H9 (cell line): ENCODE results near the gene TMEM273. TPM values are rescaled to one million over a fixed set of nuclear protein-coding genes. Genes with fewer than 3 reads are reported as not detected.

Source experiments
- DNase-seq: peaks from one replicate; pipeline ENCODE4 v3.0.0-alpha.2; 2017
- H2AFZ ChIP-seq: one replicate; pipeline ENCODE4 v1.6.1; 2013; ENCODE audit warnings: mild to moderate bottlenecking, low read length, control low read depth, moderate library complexity
- H2AK5ac ChIP-seq: 2 replicates; pipeline ENCODE4 v1.6.1; 2013; ENCODE audit warnings: low read length, control low read depth, mixed read lengths; ENCODE audit not compliant: insufficient read length
- H2BK120ac ChIP-seq: one replicate; pipeline ENCODE4 v1.6.1; 2013; ENCODE audit warnings: low read depth, mild to moderate bottlenecking, low read length, control low read depth, inconsistent platforms; ENCODE audit not compliant: poor library complexity, severe bottlenecking
- H2BK12ac ChIP-seq: 2 replicates; pipeline ENCODE4 v1.6.1; 2013; ENCODE audit warnings: low read length, control low read depth, mixed read lengths, low read depth; ENCODE audit not compliant: insufficient read length
- H2BK15ac ChIP-seq: 2 replicates; pipeline ENCODE4 v1.6.1; 2013; ENCODE audit warnings: low read depth, low read length, control low read depth
- H2BK20ac ChIP-seq: one replicate; pipeline ENCODE4 v1.6.1; 2013; ENCODE audit warnings: low read depth, mild to moderate bottlenecking, low read length, control low read depth, inconsistent platforms; ENCODE audit not compliant: poor library complexity, severe bottlenecking
- H2BK5ac ChIP-seq: 2 replicates; pipeline ENCODE4 v1.6.1; 2013; ENCODE audit warnings: low read length, control low read depth, mixed read lengths; ENCODE audit not compliant: insufficient read length
- H3K14ac ChIP-seq: 2 replicates; pipeline ENCODE4 v1.6.1; 2013; ENCODE audit warnings: low read length, control low read depth; ENCODE audit not compliant: insufficient read depth
- H3K18ac ChIP-seq: 2 replicates; pipeline ENCODE4 v1.6.1; 2013; ENCODE audit warnings: low read depth, mild to moderate bottlenecking, mixed read lengths, low read length, control low read depth; ENCODE audit not compliant: insufficient read length
- H3K23ac ChIP-seq: 2 replicates; pipeline ENCODE4 v1.6.1; 2013; ENCODE audit warnings: low read length, control low read depth, mixed read lengths, low read depth; ENCODE audit not compliant: insufficient read length
- H3K23me2 ChIP-seq: 2 replicates; pipeline ENCODE4 v1.6.1; 2013; ENCODE audit warnings: low read depth, mild to moderate bottlenecking, mixed read lengths, low read length, control low read depth; ENCODE audit not compliant: insufficient read length, poor library complexity, severe bottlenecking
- H3K27ac ChIP-seq: 2 replicates; pipeline ENCODE4 v1.5.1; 2013; ENCODE audit warnings: low read length, control low read depth, mixed read lengths, low read depth; ENCODE audit not compliant: insufficient read length
- H3K27me3 ChIP-seq: 2 replicates; pipeline ENCODE4 v1.6.1; 2013; ENCODE audit warnings: low read length, control low read depth, inconsistent platforms; ENCODE audit not compliant: insufficient read depth
- H3K4ac ChIP-seq: 2 replicates; pipeline ENCODE4 v1.6.1; 2013; ENCODE audit warnings: low read depth, mild to moderate bottlenecking, control low read depth, inconsistent platforms, low read length, moderate library complexity
- H3K4me1 ChIP-seq: 2 replicates; pipeline ENCODE4 v1.6.1; 2013; ENCODE audit warnings: low read length, control low read depth, inconsistent platforms; ENCODE audit not compliant: insufficient read depth
- H3K4me2 ChIP-seq: 2 replicates; pipeline ENCODE4 v1.6.1; 2013; ENCODE audit warnings: low read length, control low read depth, mixed read lengths; ENCODE audit not compliant: insufficient read length, insufficient read depth
- H3K56ac ChIP-seq: 2 replicates; pipeline ENCODE4 v1.6.1; 2013; ENCODE audit warnings: low read depth, mild to moderate bottlenecking, mixed read lengths, low read length, control low read depth; ENCODE audit not compliant: insufficient read length
- H3K79me1 ChIP-seq: 2 replicates; pipeline ENCODE4 v1.6.1; 2013; ENCODE audit warnings: low read depth, mild to moderate bottlenecking, moderate library complexity, low read length, control low read depth, inconsistent platforms; ENCODE audit not compliant: insufficient read depth, poor library complexity, severe bottlenecking
- H3K79me2 ChIP-seq: 2 replicates; pipeline ENCODE4 v1.6.1; 2013; ENCODE audit warnings: low read length, control low read depth, inconsistent platforms; ENCODE audit not compliant: insufficient read depth
- H3K9ac ChIP-seq: 2 replicates; pipeline ENCODE4 v1.6.1; 2013; ENCODE audit warnings: low read length, control low read depth, mixed read lengths; ENCODE audit not compliant: insufficient read length; ENCODE audit errors: extremely low read depth
- H3K9me3 ChIP-seq: one replicate; pipeline ENCODE4 v1.6.1; 2013; ENCODE audit warnings: low read depth, low read length, inconsistent platforms; ENCODE audit not compliant: control insufficient read depth
- H3T11ph ChIP-seq: one replicate; pipeline ENCODE4 v1.6.1; 2013; ENCODE audit warnings: mild to moderate bottlenecking, low read length, control low read depth, inconsistent platforms
- H4K20me1 ChIP-seq: one replicate; pipeline ENCODE4 v1.6.1; 2013; ENCODE audit not compliant: control insufficient read depth, insufficient read length, insufficient read depth
- H4K5ac ChIP-seq: 2 replicates; pipeline ENCODE4 v1.6.1; 2013; ENCODE audit warnings: low read depth, mild to moderate bottlenecking, mixed read lengths, low read length, control low read depth; ENCODE audit not compliant: insufficient read length
- H4K8ac ChIP-seq: replicated peaks from 2 replicates; pipeline ENCODE4 v1.6.1; 2013; ENCODE audit warnings: low read length, control low read depth, mixed read lengths, low read depth; ENCODE audit not compliant: insufficient read length
- H4K91ac ChIP-seq: 2 replicates; pipeline ENCODE4 v1.6.1; 2013; ENCODE audit warnings: low read depth, mild to moderate bottlenecking, moderate library complexity, mixed read lengths, low read length, control low read depth; ENCODE audit not compliant: insufficient read length
- H3K27ac Mint-ChIP-seq, 3 experiments: 2 replicates in 2 of 3; 3 replicates in 1 of 3; pipeline ENCODE4 v1.8.0; 2020 to 2021; ENCODE audit warnings: mixed read lengths in 3 of 3, mild to moderate bottlenecking in 1 of 3, moderate library complexity in 1 of 3
- H3K27me3 Mint-ChIP-seq: 2 replicates; pipeline ENCODE4 v1.8.0; 2021; ENCODE audit warnings: low read depth, mild to moderate bottlenecking, moderate library complexity, mixed read lengths
- H3K36me3 Mint-ChIP-seq, 3 experiments: 2 replicates in 2 of 3; 3 replicates in 1 of 3; pipeline ENCODE4 v1.8.0; 2020 to 2021; ENCODE audit warnings: low read depth in 3 of 3, mixed read lengths in 3 of 3; ENCODE audit not compliant: insufficient read depth in 1 of 3
- H3K4me1 Mint-ChIP-seq, 2 experiments: 2 replicates each; pipeline ENCODE4 v1.8.0; 2020; ENCODE audit warnings: mixed read lengths in 2 of 2
- H3K4me3 Mint-ChIP-seq, 2 experiments: 2 replicates in 1 of 2; 3 replicates in 1 of 2; pipeline ENCODE4 v1.8.0; 2020 to 2021; ENCODE audit warnings: mild to moderate bottlenecking in 2 of 2, mixed read lengths in 2 of 2, moderate library complexity in 1 of 2
- H3K9me3 Mint-ChIP-seq, 2 experiments: 2 replicates in 1 of 2; 3 replicates in 1 of 2; pipeline ENCODE4 v1.8.0; 2020; ENCODE audit warnings: mild to moderate bottlenecking in 2 of 2, mixed read lengths in 2 of 2, moderate library complexity in 1 of 2
- CTCF ChIP-seq: fragments of 200-600 bp; sonication (generic); conservative IDR thresholded peaks from 3 replicates; pipeline ENCODE4 v1.8.0; 2021; ENCODE audit warnings: antibody characterized with exemption, mild to moderate bottlenecking
- WGBS: extraction: QIAGEN DNeasy Blood & Tissue Kit; methylation state at CpG from one replicate; pipeline ENCODE4 v1.1.7; 2013; ENCODE audit warnings: missing lambda C conversion rate, low lambda C conversion rate, mixed read lengths; ENCODE audit not compliant: insufficient read length; ENCODE audit errors: extremely low coverage; 5-methylcytosine and 5-hydroxymethylcytosine counted together
- total RNA-seq: library from RNA; stranded (reverse); gene quantifications from 2 replicates; pipeline ENCODE4 v1.2.1, GENCODE V29; 2021

Gene TMEM273
- total RNA-seq, 1 experiment from 2014 or later: not detected

- Mint-ChIP-seq H3K4me1 (peaks cover 26 to 29% of the 10 kb centered on the region in 2 experiments), H3K4me3 (peak overlapping the region; percentile 18 to 34; a peak in 3 of 5 replicates), H3K27me3 (peaks cover 5% of the 10 kb centered on the region; the same call in 1 of the 2 replicates), H3K36me3 (peaks cover 0 to 9% (median 1%) of the 10 kb centered on the region in 3 experiments; a peak in 3 of 7 replicates), H3K27ac (peak overlapping the region in 2 of 3 experiments; percentile 49 to 72; a peak in 3 of 7 replicates), H3K9me3 (peaks cover 0 to 6% of the 10 kb centered on the region in 2 experiments; a peak in 2 of 5 replicates)
- no peak overlapping the region for H2AK5ac ChIP-seq
- H3K56ac ChIP-seq: no peak overlapping the region
- no peak overlapping the region for H2BK12ac ChIP-seq
- H4K91ac ChIP-seq: no peak overlapping the region
- no peak overlapping the region for H3K4me2 ChIP-seq
- H2BK15ac ChIP-seq: no peak overlapping the region
- no peak for TF ChIP-seq CTCF
- H3K27me3 ChIP-seq: no peaks in the 10 kb centered on the region
- no peaks in the 10 kb centered on the region for H3K79me2 ChIP-seq
- no CpG with 5 or more reads among the region's 7 CpGs for WGBS
- no peak overlapping the region for H3K27ac ChIP-seq
- no peak overlapping the region for H3K23ac ChIP-seq
- no peak overlapping the region for H2BK120ac ChIP-seq
- H3K18ac ChIP-seq: no peak overlapping the region
- no peak overlapping the region for H2BK5ac ChIP-seq
- H2AFZ ChIP-seq: no peak overlapping the region
- no peak overlapping the region for H4K5ac ChIP-seq
- no peaks in the 10 kb centered on the region for H4K20me1 ChIP-seq
- H3K79me1 ChIP-seq: no peaks in the 10 kb centered on the region
- no peak for DNase-seq
- no peak overlapping the region for H3K14ac ChIP-seq
- no peak overlapping the region for H2BK20ac ChIP-seq
- no peak overlapping the region for H3K9ac ChIP-seq
- no peak overlapping the region for H3K4ac ChIP-seq
- H3K9me3 ChIP-seq: no peaks in the 10 kb centered on the region
- H3K4me1 ChIP-seq: no peaks in the 10 kb centered on the region; the same call in 1 of the 2 replicates
- H3K23me2 ChIP-seq: no peaks in the 10 kb centered on the region
- H3T11ph ChIP-seq: no peak overlapping the region
- H4K8ac ChIP-seq: no peak overlapping the region
These were observed 29.8 kb downstream of the TMEM273 start for GRCh38 chr10:49158404-49158803.
